Activated B cell treated with CpG ODN at 0.5 μM for 24 hours (primary cell): ENCODE measurements around the gene TICRR. TPM values are rescaled to one million over a fixed set of nuclear protein-coding genes. Genes with fewer than 3 reads are reported as not detected.
"Not testable (repeated sequence)": the region's sequence is repeated elsewhere in the genome, so short reads cannot be mapped to it uniquely, and the experiment has no call there.

ENCODE experiments used
- ATAC-seq: fragments of 200-7000 bp; cut with Tn5 transposase; one replicate; pipeline ENCODE4 v1.10.0; 2021; ENCODE audit warnings: low read depth, mild to moderate bottlenecking, moderate library complexity
- CTCF ChIA-PET: fragments of 350-600 bp; sonication (Branson Sonifier 250); formaldehyde crosslinking; loops from one replicate; lab custom pipeline; 2021; ENCODE audit warnings: antibody characterized with exemption; lab: Charles Lee
- POLR2A ChIA-PET: fragments of 350-600 bp; sonication (Branson Sonifier 250); formaldehyde crosslinking; loops from one replicate; lab custom pipeline; 2021; ENCODE audit warnings: antibody characterized with exemption; lab: Charles Lee
- DNase-seq: peaks from one replicate; pipeline ENCODE4 v3.0.0; 2022
- H3K27ac Mint-ChIP-seq: one replicate; pipeline ENCODE4 v1.8.0; 2020; ENCODE audit warnings: mixed read lengths
- H3K27me3 Mint-ChIP-seq: one replicate; pipeline ENCODE4 v1.8.0; 2021; ENCODE audit warnings: mixed read lengths
- H3K36me3 Mint-ChIP-seq: one replicate; pipeline ENCODE4 v1.8.0; 2021; ENCODE audit warnings: low read depth, mixed read lengths
- H3K4me1 Mint-ChIP-seq: one replicate; pipeline ENCODE4 v1.8.0; 2021; ENCODE audit warnings: mixed read lengths
- H3K4me3 Mint-ChIP-seq: one replicate; pipeline ENCODE4 v1.8.0; 2020; ENCODE audit warnings: mild to moderate bottlenecking, mixed read lengths
- H3K9me3 Mint-ChIP-seq: one replicate; pipeline ENCODE4 v1.8.0; 2020; ENCODE audit warnings: mixed read lengths
- intact Hi-C: fragments of 100-400 bp; cut with micrococcal nuclease; formaldehyde crosslinking; loops from one replicate; pipeline ENCODE4 v1.15.1; 2024
- total RNA-seq: library from RNA; stranded (reverse); gene quantifications from 2 replicates; pipeline ENCODE4 v1.2.3, GENCODE V29; 2022
- TF ChIP-seq, protein P1 (sequence below): fragments of 200-600 bp; IDR thresholded peaks from one replicate; pipeline ENCODE4 v1.8.0; 2022; ENCODE audit warnings: antibody characterized with exemption, mild to moderate bottlenecking

The TICRR gene
- total RNA-seq, 1 donor from 2014 or later: 0.69 TPM

DNA sequence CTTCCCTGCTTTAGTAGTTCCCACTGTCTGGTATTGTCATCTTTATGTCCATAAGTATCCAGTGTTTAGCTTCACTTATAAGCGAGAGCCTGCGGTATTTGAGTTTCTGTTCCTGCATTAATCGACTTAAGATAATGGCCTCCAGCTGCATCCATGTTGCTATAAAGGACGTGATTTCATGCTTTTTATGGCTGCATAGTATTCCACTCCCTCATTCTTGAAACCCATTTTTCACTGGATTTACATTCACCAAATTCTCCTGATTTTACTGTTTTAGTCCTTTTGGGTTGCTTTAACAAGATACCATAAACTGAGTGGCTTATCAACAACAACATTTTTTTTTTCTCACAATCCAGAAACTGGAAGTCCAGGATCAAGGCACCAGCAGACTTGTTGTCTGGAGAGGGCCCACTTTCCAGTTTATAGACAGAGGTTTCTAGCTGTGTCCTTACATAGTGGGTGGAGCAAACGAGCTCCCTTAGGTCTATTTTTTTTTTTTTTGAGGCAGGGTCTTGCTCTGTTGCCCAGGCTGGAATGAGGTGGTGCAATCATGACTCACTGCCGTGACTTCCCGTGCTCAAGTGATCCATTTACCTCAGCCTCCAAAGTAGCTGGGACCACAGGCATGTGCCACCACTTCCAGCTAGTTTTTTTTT, 6.1 kb upstream of the TICRR start:
- DNase-seq: no peak
- peaks cover 25% of the 10 kb centered on the region for H3K27me3 Mint-ChIP-seq
- H3K4me1 Mint-ChIP-seq: no peaks in the 10 kb centered on the region
- TF ChIP-seq, protein P1, sequence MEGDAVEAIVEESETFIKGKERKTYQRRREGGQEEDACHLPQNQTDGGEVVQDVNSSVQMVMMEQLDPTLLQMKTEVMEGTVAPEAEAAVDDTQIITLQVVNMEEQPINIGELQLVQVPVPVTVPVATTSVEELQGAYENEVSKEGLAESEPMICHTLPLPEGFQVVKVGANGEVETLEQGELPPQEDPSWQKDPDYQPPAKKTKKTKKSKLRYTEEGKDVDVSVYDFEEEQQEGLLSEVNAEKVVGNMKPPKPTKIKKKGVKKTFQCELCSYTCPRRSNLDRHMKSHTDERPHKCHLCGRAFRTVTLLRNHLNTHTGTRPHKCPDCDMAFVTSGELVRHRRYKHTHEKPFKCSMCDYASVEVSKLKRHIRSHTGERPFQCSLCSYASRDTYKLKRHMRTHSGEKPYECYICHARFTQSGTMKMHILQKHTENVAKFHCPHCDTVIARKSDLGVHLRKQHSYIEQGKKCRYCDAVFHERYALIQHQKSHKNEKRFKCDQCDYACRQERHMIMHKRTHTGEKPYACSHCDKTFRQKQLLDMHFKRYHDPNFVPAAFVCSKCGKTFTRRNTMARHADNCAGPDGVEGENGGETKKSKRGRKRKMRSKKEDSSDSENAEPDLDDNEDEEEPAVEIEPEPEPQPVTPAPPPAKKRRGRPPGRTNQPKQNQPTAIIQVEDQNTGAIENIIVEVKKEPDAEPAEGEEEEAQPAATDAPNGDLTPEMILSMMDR: no peak
- ChIA-PET POLR2A (no interaction called here), CTCF (no interaction called here)
- no peaks in the 10 kb centered on the region for H3K9me3 Mint-ChIP-seq
- no peak overlapping the region for H3K27ac Mint-ChIP-seq
- ATAC-seq: no peak
- intact Hi-C loops: no loop called here
- no peaks in the 10 kb centered on the region for H3K36me3 Mint-ChIP-seq
- H3K4me3 Mint-ChIP-seq: no peak overlapping the region

- no peak overlapping the region for H3K27ac Mint-ChIP-seq
- H3K4me1 Mint-ChIP-seq: peaks cover 11% of the 10 kb centered on the region
- DNase-seq: no peak
- TF ChIP-seq, protein P1: no peak
- H3K4me3 Mint-ChIP-seq: peak overlapping the region; percentile 82
- ChIA-PET CTCF (no interaction called here), POLR2A (interaction anchor here (1.2 kb wide), 1 partner anchor 241 kb away, joined by 4 read pairs; the partner anchor contains the start of gene POLG)
- H3K36me3 Mint-ChIP-seq: no peaks in the 10 kb centered on the region
- intact Hi-C loops: loop anchor here (1.0 to 10.0 kb wide), 3 partner anchors 119 to 241 kb away; partner anchors contain the start of genes PEX11A and WDR93
- peaks cover 10% of the 10 kb centered on the region for H3K27me3 Mint-ChIP-seq
- H3K9me3 Mint-ChIP-seq: no peaks in the 10 kb centered on the region
- ATAC-seq: no peak
Measured at GRCh38 chr15:89575656-89576416, 567 bp downstream of the TICRR start.

DNA sequence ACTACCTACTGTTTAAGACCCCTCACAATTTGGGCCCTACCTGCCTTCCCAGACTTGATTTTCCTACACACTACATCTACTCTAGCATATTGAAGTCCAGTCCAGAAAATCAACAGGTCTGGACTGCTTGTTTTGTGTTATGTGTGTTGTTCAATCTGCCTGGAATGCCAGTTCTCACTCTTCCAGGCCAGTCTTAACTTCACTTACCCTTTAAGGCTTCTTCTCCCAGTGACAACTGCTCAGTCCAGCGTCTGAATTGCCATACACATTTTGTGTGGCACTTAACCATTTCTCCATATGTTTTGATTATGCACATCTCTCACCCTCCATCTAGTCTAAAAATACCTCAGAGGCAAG, 1.1 kb downstream of the TICRR start:
- TF ChIP-seq, protein P1: no peak
- Mint-ChIP-seq H3K9me3 (no peaks in the 10 kb centered on the region), H3K27ac (no peak overlapping the region), H3K36me3 (no peaks in the 10 kb centered on the region), H3K27me3 (peaks cover 10% of the 10 kb centered on the region), H3K4me3 (peak overlapping the region; percentile 82), H3K4me1 (peaks cover 11% of the 10 kb centered on the region)
- CTCF ChIA-PET: no interaction called here
- intact Hi-C loops: loop anchor here (10.0 kb wide), 1 partner anchor 118 kb away; the partner anchor contains the start of genes PEX11A and WDR93
- DNase-seq (no peak), ATAC-seq (no peak)
- POLR2A ChIA-PET: no interaction called here

GRCh38 chr15:89577776-89578115, 2.5 kb downstream of the TICRR start:
- POLR2A ChIA-PET: no interaction called here
- Mint-ChIP-seq H3K4me3 (no peak overlapping the region), H3K27ac (no peak overlapping the region), H3K9me3 (no peaks in the 10 kb centered on the region), H3K4me1 (peaks cover 11% of the 10 kb centered on the region), H3K27me3 (peaks cover 1% of the 10 kb centered on the region), H3K36me3 (no peaks in the 10 kb centered on the region)
- DNase-seq: no peak
- TF ChIP-seq, protein P1: no peak
- ATAC-seq: no peak
- intact Hi-C loops: loop anchor here (10.0 kb wide), 1 partner anchor 117 kb away; the partner anchor contains the start of genes PEX11A and WDR93
- CTCF ChIA-PET: no interaction called here

DNA sequence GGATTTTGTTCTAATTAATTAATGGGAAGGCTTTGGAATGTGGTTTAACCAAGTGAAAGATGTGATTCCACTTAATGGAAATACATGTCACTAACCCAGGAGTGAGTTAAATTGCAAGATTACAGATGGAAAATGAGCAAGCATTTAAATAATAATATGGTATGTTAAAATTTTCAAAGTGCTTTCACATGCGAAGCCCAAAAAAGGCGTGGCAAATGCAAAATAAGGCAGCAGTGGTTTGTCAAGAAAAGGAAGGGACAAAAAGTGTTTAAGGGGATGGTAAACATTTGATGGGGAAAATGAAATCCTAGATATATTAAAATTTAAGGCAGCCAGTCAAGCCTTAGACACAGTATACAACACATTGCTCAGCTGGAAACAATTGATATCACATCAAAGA, 2.9 kb downstream of the TICRR start:
- H3K27ac Mint-ChIP-seq: no peak overlapping the region
- TF ChIP-seq, protein P1: no peak
- ATAC-seq (no peak), DNase-seq (no peak)
- H3K27me3 Mint-ChIP-seq: no peaks in the 10 kb centered on the region
- H3K4me3 Mint-ChIP-seq: no peak overlapping the region
- no peaks in the 10 kb centered on the region for H3K9me3 Mint-ChIP-seq
- ChIA-PET CTCF (no interaction called here), POLR2A (no interaction called here)
- no peaks in the 10 kb centered on the region for H3K36me3 Mint-ChIP-seq
- intact Hi-C loops: loop anchor here (10.0 kb wide), 1 partner anchor 117 kb away; the partner anchor contains the start of genes PEX11A and WDR93
- peaks cover 11% of the 10 kb centered on the region for H3K4me1 Mint-ChIP-seq

- H3K27me3 Mint-ChIP-seq, H3K4me3 Mint-ChIP-seq, ATAC-seq, intact Hi-C loops, POLR2A ChIA-PET, CTCF ChIA-PET, H3K27ac Mint-ChIP-seq, H3K9me3 Mint-ChIP-seq, H3K36me3 Mint-ChIP-seq, H3K4me1 Mint-ChIP-seq, DNase-seq: not testable (repeated sequence)
Measured at GRCh38 chr15:89580747-89581146, 5.5 kb downstream of the TICRR start.
